HUES48 (cell line): Measurements from ENCODE around the gene RPL32.
A peak's percentile ranks its signal among the peaks of the same experiment; 100 is the strongest.
"Not testable (repeated sequence)": the region's sequence is repeated elsewhere in the genome, so short reads cannot be mapped to it uniquely, and the experiment has no call there.

ENCODE experiments used
- H3K27ac ChIP-seq: one replicate; pipeline ENCODE4 v1.7.0; 2013; ENCODE audit warnings: low read depth, low read length, inconsistent platforms
- H3K27me3 ChIP-seq: 2 replicates; pipeline ENCODE4 v1.6.1; 2013; ENCODE audit warnings: mild to moderate bottlenecking, low read length; ENCODE audit not compliant: control insufficient read depth, insufficient read depth
- H3K36me3 ChIP-seq: 2 replicates; pipeline ENCODE4 v1.6.1; 2013; ENCODE audit warnings: low read length; ENCODE audit not compliant: control insufficient read depth, insufficient read depth
- H3K4me1 ChIP-seq: 2 replicates; pipeline ENCODE4 v1.6.1; 2013; ENCODE audit warnings: mild to moderate bottlenecking, low read length; ENCODE audit not compliant: control insufficient read depth, insufficient read depth
- H3K4me3 ChIP-seq: 2 replicates; pipeline ENCODE4 v1.5.1; 2013; ENCODE audit warnings: mild to moderate bottlenecking, low read depth, low read length
- H3K9ac ChIP-seq: 2 replicates; pipeline ENCODE4 v1.6.1; 2013; ENCODE audit warnings: mild to moderate bottlenecking, low read depth, low read length, moderate library complexity
- H3K9me3 ChIP-seq: 2 replicates; pipeline ENCODE4 v1.6.1; 2013; ENCODE audit warnings: low read length; ENCODE audit not compliant: control insufficient read depth, insufficient read depth

Gene RPL32

DNA sequence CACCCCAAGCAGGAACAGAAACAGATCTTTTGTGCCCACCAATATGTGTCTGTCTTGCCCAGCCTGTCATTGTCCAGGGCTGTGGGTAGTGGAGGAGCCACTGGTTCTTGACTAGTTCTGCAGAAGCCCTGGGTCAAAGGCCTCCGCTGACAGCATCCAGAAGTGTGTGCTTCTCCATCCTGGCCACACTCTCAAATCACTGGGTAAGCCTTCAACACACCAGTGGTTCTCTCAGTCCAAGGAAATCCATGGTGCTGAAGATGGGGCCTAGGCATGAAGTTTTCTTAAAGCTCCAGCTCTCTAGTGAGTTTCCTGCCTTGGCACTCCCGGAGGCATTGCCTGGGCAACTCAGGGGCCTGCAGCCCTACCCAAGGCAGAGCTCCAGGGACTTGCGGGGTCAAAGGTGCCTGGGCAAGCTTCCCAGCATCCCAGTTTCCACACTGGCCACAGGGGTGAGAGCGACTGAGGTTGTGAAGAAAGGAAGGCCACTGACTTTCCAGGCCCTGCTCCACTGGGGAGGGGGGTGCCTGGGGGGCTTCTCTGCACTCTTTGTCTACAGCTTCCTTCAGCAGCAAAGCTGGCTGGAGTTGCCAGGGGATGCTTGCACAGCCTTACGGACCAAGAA is 37.9 kb upstream of the RPL32 start:
- no peaks in the 10 kb centered on the region for H3K36me3 ChIP-seq
- peaks cover 14% of the 10 kb centered on the region for H3K27me3 ChIP-seq
- no peak overlapping the region for H3K27ac ChIP-seq
- no peak overlapping the region for H3K4me3 ChIP-seq
- H3K9me3 ChIP-seq: no peaks in the 10 kb centered on the region
- no peaks in the 10 kb centered on the region for H3K4me1 ChIP-seq
- H3K9ac ChIP-seq: no peak overlapping the region

- H3K27ac ChIP-seq, H3K9ac ChIP-seq, H3K4me3 ChIP-seq, H3K4me1 ChIP-seq, H3K9me3 ChIP-seq, H3K36me3 ChIP-seq: not testable (repeated sequence)
- H3K27me3 ChIP-seq: peaks cover 14% of the 10 kb centered on the region
Observed at GRCh38 chr3:12878758-12879157, 37.4 kb upstream of the RPL32 start.

DNA sequence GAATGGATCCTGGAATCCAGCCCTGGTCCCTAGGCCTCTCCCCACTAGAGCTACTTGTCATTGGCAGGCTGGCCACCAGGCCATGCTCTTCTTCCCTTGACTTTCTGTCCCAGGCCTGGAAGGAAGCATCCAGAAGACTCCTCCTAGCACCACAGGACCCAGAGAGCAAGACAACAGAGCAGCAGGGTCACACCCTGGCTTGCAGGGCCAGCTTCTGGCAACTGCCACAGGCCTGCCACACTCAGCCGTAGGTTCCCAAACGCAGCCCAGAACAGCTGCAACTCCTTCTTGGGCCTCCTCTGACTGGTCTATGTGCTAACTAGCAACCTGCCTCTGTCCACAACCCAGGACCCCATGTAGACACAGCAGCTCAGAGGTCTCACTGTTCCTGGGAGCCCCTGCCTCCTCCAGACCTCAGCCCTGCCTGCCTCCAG is 36.8 kb upstream of the RPL32 start:
- no peaks in the 10 kb centered on the region for H3K36me3 ChIP-seq
- no peak overlapping the region for H3K4me3 ChIP-seq
- H3K9me3 ChIP-seq: no peaks in the 10 kb centered on the region
- peaks cover 14% of the 10 kb centered on the region for H3K27me3 ChIP-seq
- no peak overlapping the region for H3K27ac ChIP-seq
- H3K9ac ChIP-seq: no peak overlapping the region
- no peaks in the 10 kb centered on the region for H3K4me1 ChIP-seq

GRCh38 chr3:12877040-12877439 is 35.7 kb upstream of the RPL32 start:
- H3K9me3 ChIP-seq: no peaks in the 10 kb centered on the region
- H3K4me3 ChIP-seq: no peak overlapping the region
- H3K36me3 ChIP-seq: no peaks in the 10 kb centered on the region
- H3K27me3 ChIP-seq: peaks cover 14% of the 10 kb centered on the region
- no peaks in the 10 kb centered on the region for H3K4me1 ChIP-seq
- H3K27ac ChIP-seq: no peak overlapping the region
- H3K9ac ChIP-seq: no peak overlapping the region

GRCh38 chr3:12875857-12876836 is 34.8 kb upstream of the RPL32 start:
- no peaks in the 10 kb centered on the region for H3K36me3 ChIP-seq
- H3K27ac ChIP-seq: no peak overlapping the region
- H3K9ac ChIP-seq: no peak overlapping the region
- H3K4me1 ChIP-seq: no peaks in the 10 kb centered on the region
- H3K27me3 ChIP-seq: peaks cover 16% of the 10 kb centered on the region
- H3K9me3 ChIP-seq: no peaks in the 10 kb centered on the region
- peak overlapping the region; percentile 56 for H3K4me3 ChIP-seq

DNA sequence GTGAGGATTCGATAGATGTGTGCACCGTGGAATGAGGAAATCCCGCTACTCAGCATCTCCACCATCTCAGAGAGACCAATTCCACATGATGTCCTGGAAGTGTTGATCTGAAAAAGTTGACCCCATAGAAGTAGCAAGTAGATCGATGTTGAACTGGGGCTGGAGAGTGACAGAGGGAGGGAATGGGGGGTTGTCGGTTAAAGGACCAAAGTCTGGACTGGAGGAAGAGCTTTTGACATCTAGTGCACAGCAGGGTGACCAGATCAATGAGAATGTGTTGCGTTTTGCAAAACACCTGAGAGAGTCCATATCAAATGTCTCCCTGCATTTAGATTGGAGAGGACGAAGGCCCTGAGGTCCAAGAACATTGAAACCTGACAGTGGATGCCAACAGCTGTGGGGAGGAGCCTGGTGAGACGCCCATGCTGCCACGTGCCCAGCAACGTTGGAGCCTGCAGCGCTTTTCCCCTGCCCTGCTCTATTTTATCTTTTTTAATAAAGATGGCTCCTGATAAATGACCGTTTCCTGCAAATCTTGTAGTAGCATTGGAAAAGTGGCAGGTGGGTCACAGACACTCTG is 30.1 kb upstream of the RPL32 start:
- Histone ChIP-seq H3K27me3 (peaks cover 32% of the 10 kb centered on the region), H3K9me3 (no peaks in the 10 kb centered on the region), H3K27ac (no peak overlapping the region), H3K4me3 (no peak overlapping the region), H3K4me1 (no peaks in the 10 kb centered on the region), H3K36me3 (no peaks in the 10 kb centered on the region), H3K9ac (no peak overlapping the region)

GRCh38 chr3:12870942-12871341 is 29.6 kb upstream of the RPL32 start:
- H3K27me3 ChIP-seq: peaks cover 32% of the 10 kb centered on the region
- no peak overlapping the region for H3K9ac ChIP-seq
- H3K4me3 ChIP-seq: no peak overlapping the region
- no peaks in the 10 kb centered on the region for H3K4me1 ChIP-seq
- no peaks in the 10 kb centered on the region for H3K9me3 ChIP-seq
- H3K36me3 ChIP-seq: no peaks in the 10 kb centered on the region
- no peak overlapping the region for H3K27ac ChIP-seq

- no peak overlapping the region for H3K9ac ChIP-seq
- H3K4me1 ChIP-seq: no peaks in the 10 kb centered on the region
- no peak overlapping the region for H3K27ac ChIP-seq
- 0 out of 2 replicates have a peak, but pooled peaks cover 5% of the 10 kb centered on the region for H3K9me3 ChIP-seq
- peak overlapping the region; percentile 64 for H3K4me3 ChIP-seq
- peaks cover 18% of the 10 kb centered on the region for H3K27me3 ChIP-seq
- no peaks in the 10 kb centered on the region for H3K36me3 ChIP-seq
Observed at GRCh38 chr3:12869035-12869621, 27.8 kb upstream of the RPL32 start.

DNA sequence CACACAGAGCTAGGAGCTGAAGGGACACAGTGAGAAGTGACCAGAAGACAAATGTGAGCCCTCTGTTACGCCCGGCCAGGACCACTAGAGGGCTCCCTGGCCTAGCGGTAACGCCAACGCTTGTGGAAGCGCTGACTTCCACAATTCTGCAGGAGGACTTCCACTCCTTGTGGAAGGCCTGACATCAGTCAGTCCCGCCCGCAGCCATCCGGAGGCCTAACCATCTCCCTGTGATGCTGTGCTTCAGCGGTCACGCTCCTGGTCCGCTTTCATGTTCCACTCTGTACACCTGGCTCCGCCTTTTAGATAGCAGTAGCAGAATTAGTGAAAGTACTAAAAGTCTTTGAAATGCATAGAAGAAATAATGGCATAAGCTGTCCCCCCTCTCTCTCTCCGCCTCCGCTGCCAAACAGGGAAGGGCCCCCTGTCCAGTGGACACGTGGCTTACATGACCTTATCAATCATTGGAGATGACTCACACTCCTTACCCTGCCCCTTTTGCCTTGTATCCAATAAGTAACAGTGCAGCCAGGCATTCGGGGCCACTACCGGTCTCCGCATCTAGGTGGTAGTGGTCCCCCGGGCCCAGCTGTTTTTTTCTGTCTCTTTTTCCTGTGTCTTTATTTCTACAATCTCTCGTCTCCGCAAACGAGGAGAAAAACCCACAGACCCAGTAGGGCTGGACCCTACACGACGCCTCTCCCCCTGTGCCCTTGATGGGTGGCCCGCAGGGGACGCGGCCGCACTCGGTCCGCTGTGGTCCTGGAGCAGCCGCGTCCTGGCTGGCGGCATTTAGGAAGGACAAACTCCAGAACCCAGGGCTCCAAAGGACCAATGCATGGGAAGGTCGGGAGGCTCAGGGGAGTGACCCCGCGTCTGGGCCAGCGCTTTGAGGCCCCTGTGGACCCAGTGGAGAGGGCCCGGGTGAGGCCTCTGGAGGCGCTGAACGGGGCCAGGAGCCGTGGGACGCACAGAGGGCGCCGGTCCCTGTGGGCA is 27.0 kb upstream of the RPL32 start:
- peaks cover 18% of the 10 kb centered on the region for H3K27me3 ChIP-seq
- no peaks in the 10 kb centered on the region for H3K4me1 ChIP-seq
- H3K36me3 ChIP-seq: no peaks in the 10 kb centered on the region
- no peak overlapping the region for H3K9ac ChIP-seq
- 0 out of 2 replicates have a peak, but pooled peaks cover 5% of the 10 kb centered on the region for H3K9me3 ChIP-seq
- H3K27ac ChIP-seq: no peak overlapping the region
- peak overlapping the region; percentile 64 for H3K4me3 ChIP-seq

- H3K36me3 ChIP-seq: no peaks in the 10 kb centered on the region
- no peak overlapping the region for H3K27ac ChIP-seq
- H3K9me3 ChIP-seq: 0 out of 2 replicates have a peak, but pooled peaks cover 5% of the 10 kb centered on the region
- no peaks in the 10 kb centered on the region for H3K4me1 ChIP-seq
- H3K9ac ChIP-seq: no peak overlapping the region
- H3K4me3 ChIP-seq: no peak overlapping the region
- H3K27me3 ChIP-seq: peaks cover 18% of the 10 kb centered on the region
Observed at GRCh38 chr3:12866836-12867235, 25.5 kb upstream of the RPL32 start.
